Amniotic epithelial cell (primary cell): Measurements from ENCODE around the gene ENTPD8.
"Not testable (repeated sequence)": the region's sequence is repeated elsewhere in the genome, so short reads cannot be mapped to it uniquely, and the experiment has no call there.

Experiments
- DNase-seq: peaks from one replicate; pipeline ENCODE4 v3.0.0-alpha.2; 2010; ENCODE audit warnings: low read depth

ENTPD8 gene

DNA sequence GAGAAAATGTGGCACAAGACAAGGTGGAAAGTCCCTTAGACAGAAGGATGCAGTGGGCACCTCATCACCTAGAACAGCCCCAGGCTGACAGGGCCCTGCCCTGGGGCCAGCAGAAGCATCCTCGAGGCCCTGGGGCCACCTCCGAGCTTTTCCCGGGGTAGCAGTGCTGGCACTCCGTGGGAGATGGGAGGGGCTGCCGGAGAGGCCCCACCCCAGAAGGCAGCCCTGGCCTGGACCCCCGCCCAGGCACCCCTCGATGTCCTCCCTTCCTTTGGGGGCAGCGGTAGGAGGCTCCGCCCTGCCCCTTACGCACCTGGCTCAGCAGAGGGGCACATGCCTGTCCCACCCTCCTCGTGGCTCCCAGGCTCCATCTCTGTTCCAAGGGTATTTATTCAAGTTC is 35.7 kb upstream of the ENTPD8 start:
- no peak for DNase-seq

GRCh38 chr9:137475666-137476065 is 34.5 kb upstream of the ENTPD8 start:
- DNase-seq, result no peak

GRCh38 chr9:137474271-137474670 is 33.1 kb upstream of the ENTPD8 start:
- DNase-seq, result no peak

- no peak for DNase-seq
Observed at GRCh38 chr9:137470785-137471184, 29.6 kb upstream of the ENTPD8 start.

DNA sequence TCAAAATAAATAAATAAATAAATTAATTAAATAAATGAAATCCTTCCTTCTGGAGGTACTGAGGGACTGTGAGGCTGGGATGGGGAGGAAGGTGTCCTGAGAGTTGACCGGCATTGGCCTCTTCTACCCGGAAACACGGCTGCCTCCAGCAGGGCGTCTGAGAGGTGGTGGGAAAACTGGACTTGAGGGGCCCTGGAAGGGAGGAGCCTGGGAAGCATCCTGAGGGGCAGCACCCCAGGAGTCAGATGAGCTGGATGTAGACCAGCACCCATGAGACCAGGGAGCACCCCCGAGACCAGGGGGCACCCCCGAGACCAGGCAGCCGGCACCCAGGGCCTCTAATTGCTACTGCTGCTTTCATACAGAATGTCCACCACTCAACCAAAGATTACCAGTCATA is 26.7 kb upstream of the ENTPD8 start:
- DNase-seq, result no peak

GRCh38 chr9:137467161-137467581 is 26.0 kb upstream of the ENTPD8 start:
- DNase-seq, result no peak

DNA sequence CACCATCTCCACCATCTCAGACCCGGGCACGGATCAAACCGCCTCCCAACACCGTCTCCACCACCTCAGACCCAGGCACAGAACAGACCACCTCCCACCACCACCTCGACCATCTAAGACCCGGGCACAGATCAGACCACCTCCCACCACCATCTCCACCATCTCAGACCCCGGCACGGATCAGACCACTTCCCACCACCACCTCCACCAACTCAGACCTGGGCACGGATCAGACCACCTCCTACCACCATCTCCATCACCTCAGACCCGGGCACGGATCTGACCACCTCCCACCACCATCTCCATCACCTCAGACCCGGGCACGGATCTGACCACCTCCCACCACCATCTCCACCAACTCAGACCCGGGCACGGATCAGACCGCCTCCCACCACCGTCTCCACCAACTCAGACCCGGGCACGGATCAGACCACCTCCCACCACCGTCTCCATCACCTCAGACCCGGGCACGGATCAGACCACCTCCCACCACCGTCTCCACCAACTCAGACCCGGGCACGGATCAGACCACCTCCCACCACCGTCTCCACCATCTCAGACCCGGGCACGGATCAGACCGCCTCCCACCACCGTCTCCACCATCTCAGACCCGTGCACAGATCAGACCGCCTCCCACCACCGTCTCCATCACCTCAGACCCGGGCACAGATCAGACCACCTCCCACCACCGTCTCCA is 25.4 kb upstream of the ENTPD8 start:
- DNase-seq, result not testable (repeated sequence)

DNA sequence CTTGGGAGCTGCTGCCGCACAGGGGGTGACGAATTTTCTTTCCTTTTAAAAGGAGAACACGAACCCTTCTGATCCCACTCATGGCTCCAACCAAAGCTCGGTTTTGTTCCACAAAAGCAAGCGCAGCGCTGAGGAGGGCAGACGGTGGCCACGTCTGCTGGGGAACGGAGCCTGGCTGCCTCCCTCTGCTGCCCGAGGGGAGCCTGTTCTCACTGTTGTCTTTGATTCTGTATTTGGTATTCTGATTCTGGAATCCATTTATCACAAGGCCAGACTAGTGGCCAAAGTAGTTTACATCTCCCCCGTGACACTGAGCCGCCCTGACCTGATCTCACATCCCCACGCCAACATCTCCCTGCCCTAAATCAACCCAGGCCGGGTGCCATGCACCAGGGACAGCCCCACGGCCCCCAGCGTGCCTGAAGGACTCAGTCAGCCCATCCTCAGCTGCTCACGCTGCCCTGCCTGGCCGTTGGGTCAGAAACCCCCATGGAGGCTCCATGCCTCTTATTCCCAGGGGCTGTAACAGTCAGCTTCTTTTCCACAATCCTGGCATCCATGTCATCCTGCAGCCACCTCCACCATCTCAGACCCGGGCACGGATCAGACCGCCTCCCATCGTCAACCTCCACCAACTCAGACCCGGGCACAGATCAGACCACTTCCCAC is 24.7 kb upstream of the ENTPD8 start:
- DNase-seq, result no peak

- DNase-seq, result no peak
Observed at GRCh38 chr9:137465000-137465719, 24.0 kb upstream of the ENTPD8 start.

- no peak for DNase-seq
Observed at GRCh38 chr9:137464291-137464999, 23.3 kb upstream of the ENTPD8 start.

- DNase-seq, result no peak
Observed at GRCh38 chr9:137463931-137464290, 22.8 kb upstream of the ENTPD8 start.

DNA sequence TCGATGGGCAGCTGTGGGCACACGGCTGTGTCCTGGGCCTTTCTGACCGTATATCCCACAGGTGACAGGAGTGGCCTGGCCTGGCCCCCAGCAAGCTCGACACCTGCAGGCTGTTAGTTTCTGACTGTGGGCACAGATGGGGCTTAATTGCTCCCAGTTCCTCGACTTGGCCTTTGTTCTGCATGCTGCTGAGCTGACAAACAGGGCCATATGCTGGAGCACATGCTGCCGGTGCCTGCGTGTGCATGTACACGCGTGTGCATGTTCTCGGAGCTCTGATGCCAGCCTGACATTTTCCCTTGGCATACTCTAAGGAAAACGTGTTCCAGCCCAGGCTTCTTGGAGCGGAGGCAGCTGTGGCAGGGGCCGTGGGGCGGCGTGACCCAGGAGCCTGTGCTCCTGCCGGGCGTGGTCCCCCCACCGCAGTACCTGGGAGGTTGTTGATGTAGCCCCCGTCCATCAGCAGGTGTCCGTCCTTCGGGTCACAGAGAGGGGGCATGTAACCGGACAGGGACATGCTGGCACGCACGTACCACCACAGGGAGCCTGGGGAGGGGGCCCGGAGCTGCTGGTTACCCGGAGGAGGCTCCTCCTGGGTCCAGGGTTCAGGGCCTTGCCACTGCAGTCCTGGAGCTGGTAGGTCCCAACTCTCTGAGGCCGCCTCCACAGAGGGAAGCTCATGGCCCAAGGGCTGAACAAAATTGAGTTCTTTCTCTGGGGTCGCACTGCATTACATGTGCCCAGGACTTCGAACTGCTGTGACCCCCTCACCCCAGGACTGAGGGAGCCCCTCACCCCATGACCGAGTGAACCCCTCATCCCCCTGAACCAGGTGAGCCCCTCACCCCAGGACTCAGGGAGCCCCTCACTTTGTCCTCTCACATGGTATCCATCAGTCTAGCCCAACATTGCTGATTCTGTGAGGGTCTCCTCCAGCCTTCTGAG is 22.1 kb upstream of the ENTPD8 start:
- DNase-seq, result no peak

- DNase-seq, result no peak
Observed at GRCh38 chr9:137462396-137462985, 21.3 kb upstream of the ENTPD8 start.

- DNase-seq, result peak; percentile 68
Observed at GRCh38 chr9:137461663-137462395, 20.7 kb upstream of the ENTPD8 start.

GRCh38 chr9:137461316-137461662 is 20.1 kb upstream of the ENTPD8 start:
- no peak for DNase-seq

GRCh38 chr9:137460363-137461315 is 19.5 kb upstream of the ENTPD8 start:
- no peak for DNase-seq

DNA sequence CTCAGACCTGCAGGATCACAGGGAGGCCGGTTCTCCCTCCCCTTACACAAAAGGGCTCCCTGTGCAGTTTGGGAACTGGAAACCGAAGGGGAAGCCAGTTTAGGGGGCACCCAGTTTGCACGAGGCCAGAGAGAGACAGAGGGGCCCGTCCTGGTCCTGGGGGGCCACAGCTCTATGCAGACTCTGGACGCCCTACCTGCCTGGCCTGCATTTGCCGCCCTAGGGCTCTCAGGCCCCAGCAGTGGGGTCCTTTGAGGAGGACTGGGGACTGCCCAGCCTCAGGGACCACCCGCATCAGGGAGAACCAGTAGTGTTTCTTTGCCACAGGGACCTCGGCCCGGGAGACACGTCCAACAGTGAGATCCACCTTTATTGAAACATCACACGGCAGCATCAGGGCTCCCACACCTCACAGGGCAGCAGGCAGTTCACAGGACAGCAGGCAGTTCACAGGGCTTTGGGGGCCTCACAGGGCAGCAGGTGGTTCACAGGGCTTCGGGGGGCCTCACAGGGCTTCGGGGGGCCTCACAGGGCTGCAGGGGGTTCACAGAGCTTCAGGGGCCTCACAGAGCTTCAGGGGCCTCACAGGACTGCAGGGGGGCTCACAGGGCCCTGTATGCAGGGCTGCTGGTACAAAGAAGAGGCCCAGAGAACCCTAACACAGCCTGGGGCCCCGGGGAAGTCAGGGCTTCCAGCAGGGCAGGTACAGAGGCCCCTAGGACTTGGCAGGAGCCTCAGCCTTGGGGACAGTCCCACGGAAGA is 18.6 kb upstream of the ENTPD8 start:
- DNase-seq, result no peak

DNA sequence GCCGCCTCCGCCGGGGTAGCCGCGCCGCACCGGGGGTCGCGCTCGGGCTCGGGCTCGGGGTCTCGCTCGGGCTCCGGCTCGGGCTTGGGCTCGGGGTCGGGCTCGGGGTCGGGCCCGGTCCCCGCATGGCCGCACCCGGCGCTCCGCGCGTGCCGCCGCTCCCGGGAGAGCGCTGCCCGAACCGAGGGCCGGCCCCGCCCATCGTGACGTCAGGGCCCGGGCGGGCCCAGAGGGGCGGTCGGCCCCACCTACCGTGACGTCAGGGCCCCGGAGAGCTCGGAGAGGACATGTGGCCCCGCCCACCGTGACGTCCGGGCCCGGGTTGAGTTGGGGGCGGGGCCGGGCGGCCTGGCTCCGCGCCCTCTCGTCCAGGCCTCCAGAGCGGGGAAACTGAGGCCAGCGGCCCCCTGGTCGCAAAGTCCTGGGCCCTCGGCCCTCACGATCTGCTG is 18.0 kb upstream of the ENTPD8 start, which contains the start of gene NSMF:
NSMF (minus strand) TSS at position 183 of the 449 bp plus-strand sequence. CDS start 232 bp downstream, outside the sequence.
- peak; percentile 75 for DNase-seq
